ENCODE results near the gene TRH.

The TRH gene, protein sequence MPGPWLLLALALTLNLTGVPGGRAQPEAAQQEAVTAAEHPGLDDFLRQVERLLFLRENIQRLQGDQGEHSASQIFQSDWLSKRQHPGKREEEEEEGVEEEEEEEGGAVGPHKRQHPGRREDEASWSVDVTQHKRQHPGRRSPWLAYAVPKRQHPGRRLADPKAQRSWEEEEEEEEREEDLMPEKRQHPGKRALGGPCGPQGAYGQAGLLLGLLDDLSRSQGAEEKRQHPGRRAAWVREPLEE

DNA sequence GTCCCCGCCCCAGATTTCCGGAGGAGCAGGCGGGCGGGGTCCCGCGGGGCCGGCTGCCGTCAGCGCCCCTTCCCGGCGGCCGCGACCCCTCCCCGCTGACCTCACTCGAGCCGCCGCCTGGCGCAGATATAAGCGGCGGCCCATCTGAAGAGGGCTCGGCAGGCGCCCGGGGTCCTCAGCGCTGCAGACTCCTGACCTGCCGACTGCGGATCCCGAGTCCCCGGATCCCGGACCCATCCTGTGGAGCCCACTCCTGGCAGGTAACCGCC, at the start of gene TRH:
TRH (plus strand) TSS at position 157 of the 269 bp plus-strand sequence. CDS start 1,097 bp downstream, outside the sequence.
- DNase-seq (ENCODE audit: low spot score), result no peak

GRCh38 chr3:129927072-129927471, 47.4 kb upstream of the TRH start:
- no peak for DNase-seq (ENCODE audit: low spot score)

DNA sequence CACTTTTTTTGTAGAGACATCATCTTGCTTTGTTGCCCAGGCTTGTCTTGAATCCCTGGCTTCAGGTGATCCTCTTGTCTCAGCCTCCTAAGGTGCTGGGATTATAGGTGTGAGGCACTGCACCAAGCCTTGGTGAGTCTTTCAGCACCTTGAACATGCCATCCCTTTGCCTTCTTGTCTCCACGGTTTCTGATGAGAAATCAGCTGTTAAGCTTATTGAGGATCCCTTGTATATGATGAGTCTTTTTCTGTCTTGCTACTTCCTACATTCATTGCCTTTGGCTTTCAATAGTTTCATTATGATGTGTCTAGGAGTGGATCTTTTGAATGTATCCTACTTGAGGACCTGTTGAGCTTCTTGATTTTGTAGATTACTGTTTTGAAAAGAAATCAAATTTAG, 45.1 kb upstream of the TRH start:
- DNase-seq (ENCODE audit: low spot score), result no peak

DNA sequence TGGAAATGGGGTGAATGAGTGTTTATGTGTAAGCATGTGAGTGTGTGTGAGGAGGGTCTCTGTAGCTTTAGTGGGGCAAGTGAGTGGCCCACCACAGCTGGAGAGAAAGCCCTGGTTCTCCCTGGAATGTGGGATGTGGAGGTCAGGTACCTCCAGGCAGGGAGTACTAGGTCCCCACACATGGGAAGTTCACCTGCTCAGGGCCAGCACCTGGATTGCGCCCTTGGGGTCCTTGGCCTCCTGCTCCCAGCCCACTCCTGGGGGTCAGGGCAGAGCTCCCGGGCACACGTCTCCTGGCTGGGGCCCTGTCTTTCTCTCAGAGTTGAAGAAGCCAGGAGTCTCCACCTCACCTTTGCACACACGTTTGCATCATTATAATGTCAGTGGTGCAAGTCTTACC, 41.0 kb upstream of the TRH start:
- no peak for DNase-seq (ENCODE audit: low spot score)

DNA sequence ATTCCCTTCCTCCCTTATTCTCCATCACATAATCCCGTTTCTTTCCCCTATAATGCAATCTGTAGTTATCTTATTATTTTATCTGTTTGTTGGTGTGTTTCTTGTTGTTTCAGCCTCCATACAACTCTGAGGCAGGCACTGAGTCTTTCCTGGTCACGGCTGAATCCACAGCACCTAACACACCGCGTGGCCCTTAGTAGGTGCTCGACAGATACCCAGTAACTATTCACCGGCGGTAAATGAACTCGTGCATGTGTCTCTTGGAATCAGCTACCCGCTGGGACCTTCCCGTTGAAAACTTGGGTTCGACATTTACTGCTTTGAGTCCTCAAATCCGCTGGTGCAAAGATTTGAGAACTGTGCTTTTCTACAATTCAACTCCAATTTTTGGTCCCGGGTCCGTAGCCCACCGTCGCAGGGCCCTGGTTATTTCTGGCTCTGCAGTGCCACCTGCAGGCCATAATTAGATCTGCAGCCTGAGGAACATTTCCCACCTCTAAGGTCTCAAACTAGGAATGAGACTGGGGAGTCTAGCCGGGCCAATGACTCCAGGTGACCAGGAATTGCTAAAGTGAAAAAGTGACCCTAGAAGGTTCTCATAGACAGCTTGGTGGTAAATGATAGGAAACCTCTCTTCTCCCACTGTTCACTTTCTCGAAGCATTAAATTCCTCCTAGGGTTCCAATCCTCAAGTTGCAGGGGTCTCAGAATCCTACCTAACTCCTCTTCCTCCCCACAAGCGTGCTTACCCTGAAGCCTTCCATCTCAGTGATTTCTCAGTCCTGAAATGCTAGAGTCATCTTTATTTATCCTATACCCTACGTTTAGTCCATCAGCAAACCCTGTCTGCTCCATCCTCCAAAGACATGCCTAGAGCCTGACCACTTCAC, 40.0 kb upstream of the TRH start:
- DNase-seq (ENCODE audit: low spot score), result peak; percentile 67

DNA sequence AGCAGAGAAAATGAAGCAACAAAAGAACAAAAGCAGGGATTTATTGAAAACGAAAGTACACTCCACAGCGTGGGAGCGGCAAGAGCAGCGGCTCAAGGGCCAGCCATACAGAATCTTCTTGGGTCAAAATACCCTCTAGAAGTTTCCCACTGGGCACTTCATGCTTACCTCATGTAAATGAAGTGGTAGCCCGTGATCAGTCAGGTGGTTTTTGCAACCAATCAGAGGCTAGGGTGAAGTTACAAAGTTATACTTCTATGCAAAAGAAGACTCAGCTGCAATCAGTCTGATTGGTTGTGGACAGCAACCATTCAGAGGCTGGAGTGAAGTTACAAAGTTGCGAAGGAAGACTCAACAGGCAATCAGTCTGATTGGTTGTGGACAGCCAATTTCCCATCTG, 37.8 kb upstream of the TRH start:
- DNase-seq (ENCODE audit: low spot score), result peak; percentile 79

GRCh38 chr3:129937717-129938116, 36.8 kb upstream of the TRH start:
- DNase-seq (ENCODE audit: low spot score), result no peak

DNA sequence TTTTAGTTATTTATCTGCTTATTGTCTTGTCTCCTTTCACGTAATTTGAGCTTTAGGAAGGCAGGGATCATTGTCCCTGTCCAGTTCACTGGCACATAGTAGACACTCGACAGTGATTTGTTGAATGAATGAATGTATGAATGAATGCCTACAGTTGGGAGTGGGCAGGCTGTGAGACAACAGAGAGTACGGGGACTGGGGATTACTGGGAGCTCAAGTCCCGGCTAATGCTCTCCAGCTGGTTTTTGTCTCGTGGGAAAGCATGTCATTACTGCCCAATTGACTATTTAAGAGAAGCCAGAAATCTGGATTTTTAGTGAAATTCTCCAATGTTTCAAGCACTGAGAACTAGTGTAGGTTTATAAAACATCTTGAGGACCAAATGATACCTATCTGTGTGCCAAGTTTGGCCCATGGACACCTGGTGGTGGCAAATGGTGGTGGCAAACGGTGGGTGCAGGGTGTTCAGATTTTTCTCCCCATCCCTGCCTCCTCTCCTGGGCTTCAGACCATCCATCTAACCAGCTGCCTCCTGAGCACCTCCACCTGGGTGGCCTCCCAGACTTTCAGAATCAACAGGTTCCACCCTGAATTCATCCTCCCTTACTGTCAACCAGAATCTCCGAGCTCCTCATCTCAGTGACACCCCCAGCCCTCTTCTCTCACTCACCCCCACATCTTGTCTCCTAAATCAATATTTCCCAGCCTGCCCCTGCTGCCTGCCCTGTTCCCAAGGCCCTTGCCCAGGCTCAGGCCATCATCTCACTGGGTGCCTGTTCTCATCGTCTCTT, 36.2 kb upstream of the TRH start:
- DNase-seq (ENCODE audit: low spot score), result no peak

DNA sequence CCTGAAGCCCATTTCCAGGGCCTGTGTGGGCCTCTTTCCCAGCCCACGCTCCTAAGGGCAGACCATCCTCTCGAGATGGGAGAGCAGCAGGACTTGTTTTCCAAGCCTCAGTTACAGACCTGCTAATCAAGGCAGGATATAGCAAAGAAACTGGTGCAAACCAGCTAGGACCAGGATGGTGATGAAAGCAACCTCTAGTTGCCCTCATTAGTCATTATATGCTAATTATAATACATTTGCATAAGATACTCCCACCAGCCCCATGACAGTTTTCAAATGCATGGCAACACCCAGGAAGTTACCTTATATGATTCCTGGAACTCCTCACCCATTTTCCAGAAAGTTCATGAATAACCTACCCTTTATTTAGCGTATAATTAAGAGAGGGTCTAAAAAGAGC, 34.4 kb upstream of the TRH start:
- no peak for DNase-seq (ENCODE audit: low spot score)

DNA sequence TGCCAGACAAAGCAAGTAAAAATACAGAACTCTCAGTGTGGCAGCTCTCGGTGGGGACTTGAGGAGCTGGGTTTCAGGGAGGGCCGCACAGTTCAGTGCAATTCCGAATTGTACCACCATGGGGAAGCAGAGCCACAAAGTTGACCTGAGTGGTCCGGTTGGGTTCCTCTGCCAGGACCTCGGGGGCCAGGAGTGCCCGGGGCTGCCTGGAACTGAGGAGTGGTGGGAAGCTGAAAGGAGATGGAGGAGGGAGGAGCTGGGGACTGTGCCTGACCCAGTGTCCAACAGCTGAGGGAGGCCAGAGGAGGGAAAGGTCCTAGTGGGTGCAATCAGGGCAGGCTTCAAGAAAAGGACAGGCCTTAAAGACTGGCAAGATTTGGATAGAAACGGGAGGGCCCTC, 32.2 kb upstream of the TRH start:
- DNase-seq (ENCODE audit: low spot score), result peak; percentile 89

- DNase-seq (ENCODE audit: low spot score), result no peak
Observed at GRCh38 chr3:129943020-129943419, 31.5 kb upstream of the TRH start.

GRCh38 chr3:129944709-129945108, 29.8 kb upstream of the TRH start:
- DNase-seq (ENCODE audit: low spot score), result no peak

GRCh38 chr3:129947538-129948240, 26.8 kb upstream of the TRH start:
- DNase-seq (ENCODE audit: low spot score), result no peak

DNA sequence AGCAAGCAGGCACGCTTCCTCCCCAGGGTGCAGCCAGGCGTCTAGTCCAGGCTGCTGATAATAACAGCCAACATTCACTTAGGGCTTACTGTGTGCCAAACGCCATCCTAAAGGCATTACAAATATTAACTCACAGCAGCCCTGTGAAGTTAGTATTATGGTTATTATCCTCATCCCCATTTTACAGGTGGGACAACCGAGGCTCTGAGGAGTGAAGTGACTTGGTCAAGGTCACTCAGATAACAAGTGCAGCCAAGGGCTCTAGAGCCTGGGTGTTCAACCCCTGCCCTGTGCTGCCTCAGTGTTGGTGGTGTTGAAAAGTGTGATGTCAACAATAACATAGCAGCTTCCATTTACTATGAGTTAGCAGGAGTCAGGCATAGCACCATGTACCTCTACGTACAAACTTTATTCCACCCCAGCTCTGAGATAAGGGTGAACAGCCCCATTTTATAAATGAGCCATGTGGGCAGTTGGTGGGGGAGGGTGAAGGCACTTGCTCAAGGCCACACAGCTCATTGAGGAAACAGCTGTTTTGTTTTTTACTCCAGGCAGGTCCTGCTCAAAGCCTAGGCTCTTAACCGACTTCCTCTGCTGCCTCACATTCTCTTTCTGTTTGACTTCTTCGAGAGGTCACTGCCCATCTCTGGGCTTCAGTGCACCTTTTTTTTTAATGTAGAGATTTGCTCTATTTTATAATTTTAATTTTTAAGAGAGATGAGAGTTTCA, 24.0 kb upstream of the TRH start:
- DNase-seq (ENCODE audit: low spot score), result no peak

DNA sequence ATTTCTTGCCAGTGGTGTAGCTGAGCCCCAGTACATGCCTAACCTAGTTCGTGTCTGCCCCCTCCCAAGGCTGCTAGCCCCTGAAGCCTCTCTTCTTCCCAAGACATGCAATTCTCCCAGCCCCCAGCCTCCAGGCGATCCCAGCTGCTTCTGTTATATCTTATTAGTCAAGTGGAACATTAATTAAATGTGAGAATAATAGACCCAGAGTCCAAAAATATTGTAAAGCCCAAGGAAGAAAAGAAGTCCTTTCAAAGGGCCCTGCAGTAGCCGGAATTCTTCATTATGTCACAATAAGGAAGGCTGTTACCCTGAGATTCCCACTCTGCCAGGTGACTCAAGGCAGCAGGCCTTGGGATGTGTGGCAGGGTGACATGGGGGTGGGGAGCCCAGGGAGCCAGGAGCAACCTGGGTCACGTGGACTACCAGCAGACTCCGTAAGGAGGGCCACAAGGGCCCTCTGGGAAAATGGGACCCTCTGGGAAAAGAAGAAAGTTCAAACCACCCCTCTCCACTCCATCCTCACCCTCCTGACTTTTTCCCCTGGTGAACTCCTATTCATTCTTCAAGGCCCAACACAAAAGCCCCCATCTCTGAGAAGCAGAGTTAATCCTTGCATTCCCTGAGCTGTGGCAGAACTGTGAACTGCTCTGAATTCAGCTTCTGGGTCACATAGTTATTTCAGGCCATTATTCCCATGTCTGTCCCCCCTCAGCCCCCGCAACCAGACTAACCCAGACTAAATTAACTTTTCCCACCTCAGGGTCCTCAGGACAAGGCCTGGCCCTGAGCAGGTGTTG, 21.8 kb upstream of the TRH start:
- no peak for DNase-seq (ENCODE audit: low spot score)

GRCh38 chr3:129953621-129954020, 20.9 kb upstream of the TRH start:
- DNase-seq (ENCODE audit: low spot score), result no peak

DNA sequence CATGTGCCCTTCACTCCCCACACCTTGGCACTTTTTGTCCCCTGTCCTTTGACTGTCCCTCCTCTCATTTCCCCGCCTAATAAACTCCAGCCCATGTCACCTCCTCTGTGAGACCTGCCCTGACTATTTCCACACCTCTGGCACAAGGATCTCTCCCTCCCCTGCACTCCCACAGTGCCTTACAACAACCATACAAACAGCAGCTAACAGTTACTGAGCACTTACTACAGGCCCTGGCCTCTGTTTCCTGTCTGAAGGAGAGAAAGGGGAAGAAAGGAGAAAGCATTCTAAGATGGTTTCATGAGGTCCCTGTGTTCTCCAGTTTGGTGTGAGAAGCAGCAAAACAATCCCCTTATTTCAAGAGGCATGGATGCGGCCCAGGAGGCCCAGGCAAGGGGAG, 20.0 kb upstream of the TRH start:
- no peak for DNase-seq (ENCODE audit: low spot score)

- DNase-seq (ENCODE audit: low spot score), result no peak
Observed at GRCh38 chr3:129956936-129957335, 17.6 kb upstream of the TRH start.

- DNase-seq (ENCODE audit: low spot score), result no peak
Observed at GRCh38 chr3:129958755-129959154, 15.8 kb upstream of the TRH start.

DNA sequence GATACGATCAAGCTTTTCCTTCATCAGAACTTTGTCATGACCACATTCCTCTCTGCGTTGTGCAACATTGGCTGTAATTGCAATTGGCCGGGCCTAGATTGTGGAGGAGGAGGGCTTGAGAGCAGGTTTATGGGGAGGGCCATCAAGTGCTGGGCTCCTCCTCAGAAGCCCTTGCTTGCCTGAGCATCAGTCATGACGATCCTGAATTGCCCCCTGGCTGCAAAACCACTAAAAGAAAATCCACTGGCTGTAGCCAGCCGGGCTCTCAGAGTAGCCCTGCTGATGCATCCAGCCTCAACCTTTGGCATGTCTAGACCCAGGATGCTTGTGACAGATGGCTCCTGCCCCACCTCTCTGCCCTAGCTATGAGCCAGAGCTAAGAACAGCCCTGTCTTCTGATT, 13.4 kb upstream of the TRH start:
- peak; percentile 53 for DNase-seq (ENCODE audit: low spot score)

- DNase-seq (ENCODE audit: low spot score), result no peak
Observed at GRCh38 chr3:129962600-129962999, 11.9 kb upstream of the TRH start.

Data from GM03348 (cell line).